ENCODE data around the gene REXO4. TPM values are rescaled to one million over a fixed set of nuclear protein-coding genes. Genes with fewer than 3 reads are reported as not detected.

The REXO4 gene
- total and polyA plus RNA-seq, 4 experiments from 2014 or later = 10.7 to 39.0 (median 32.0) TPM

GRCh38 chr9:133439337-133439736 is 21.5 kb upstream of the REXO4 start:
- intact Hi-C loops (cut with micrococcal nuclease) = no loop called here
- no peak for DNase-seq
- H3K36me3 ChIP-seq (ENCODE audit: insufficient read depth, low read length) = no peaks in the 10 kb centered on the region
- H3K27ac ChIP-seq (ENCODE audit: low read depth, low read length) = no peak overlapping the region
- Mint-ChIP-seq H3K9me3 (no peaks in the 10 kb centered on the region), H3K27ac (no peak overlapping the region), H3K4me3 (no peak overlapping the region), H3K36me3 (no peaks in the 10 kb centered on the region), H3K4me1 (no peaks in the 10 kb centered on the region), H3K27me3 (no peaks in the 10 kb centered on the region)
- no peak overlapping the region for H3K4me3 ChIP-seq (ENCODE audit: low read length in 2 of 2)
- no peaks in the 10 kb centered on the region for H3K4me1 ChIP-seq (ENCODE audit: insufficient read depth, low read length)
- no peaks in the 10 kb centered on the region for H3K27me3 ChIP-seq (ENCODE audit: insufficient read depth, low read length)
- CTCF ChIA-PET (ENCODE audit: partially characterized antibody) = interaction anchor here (0.7 to 0.9 kb wide), 2 partner anchors 259 to 740 kb away, joined by 3 read pairs; no protein-coding TSS in a partner anchor
- H3K9me3 ChIP-seq (ENCODE audit: control insufficient read depth in 1 of 2, low read length in 2 of 2) = no peaks in the 10 kb centered on the region
- POLR2A ChIA-PET (ENCODE audit: partially characterized antibody) = no interaction called here

DNA sequence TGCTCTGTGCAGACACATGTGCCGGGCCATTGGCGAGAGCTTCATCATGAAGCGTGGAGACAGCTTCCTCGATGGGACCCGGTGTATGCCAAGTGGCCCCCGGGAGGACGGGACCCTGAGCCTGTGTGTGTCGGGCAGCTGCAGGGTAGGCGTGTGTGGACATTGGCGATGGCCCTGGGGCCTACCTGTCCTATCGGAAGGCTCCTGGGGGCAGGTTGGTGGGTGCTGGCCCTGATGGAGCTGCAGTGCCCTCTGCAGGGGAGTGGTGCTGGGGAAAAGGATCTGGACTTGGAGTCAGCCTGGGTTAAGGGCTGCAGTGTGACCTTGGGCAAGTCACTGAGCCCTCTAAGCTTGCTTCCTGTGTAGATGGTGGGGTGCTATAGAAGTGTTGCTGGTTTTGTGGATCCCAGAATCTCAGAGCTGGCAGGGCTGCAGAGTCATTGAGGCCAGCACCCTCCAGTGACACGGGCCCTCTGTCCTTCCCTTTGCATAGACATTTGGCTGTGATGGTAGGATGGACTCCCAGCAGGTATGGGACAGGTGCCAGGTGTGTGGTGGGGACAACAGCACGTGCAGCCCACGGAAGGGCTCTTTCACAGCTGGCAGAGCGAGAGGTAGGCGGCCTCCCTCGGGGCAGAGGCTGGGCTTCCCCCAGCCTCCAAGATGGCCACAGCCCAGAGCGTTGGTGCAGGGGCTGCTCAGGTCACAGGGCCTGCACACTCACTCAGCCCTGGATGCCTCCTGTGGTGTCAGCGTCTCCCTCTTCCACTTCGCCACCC is 20.1 kb upstream of the REXO4 start:
- POLR2A ChIA-PET (ENCODE audit: partially characterized antibody) = no interaction called here

DNA sequence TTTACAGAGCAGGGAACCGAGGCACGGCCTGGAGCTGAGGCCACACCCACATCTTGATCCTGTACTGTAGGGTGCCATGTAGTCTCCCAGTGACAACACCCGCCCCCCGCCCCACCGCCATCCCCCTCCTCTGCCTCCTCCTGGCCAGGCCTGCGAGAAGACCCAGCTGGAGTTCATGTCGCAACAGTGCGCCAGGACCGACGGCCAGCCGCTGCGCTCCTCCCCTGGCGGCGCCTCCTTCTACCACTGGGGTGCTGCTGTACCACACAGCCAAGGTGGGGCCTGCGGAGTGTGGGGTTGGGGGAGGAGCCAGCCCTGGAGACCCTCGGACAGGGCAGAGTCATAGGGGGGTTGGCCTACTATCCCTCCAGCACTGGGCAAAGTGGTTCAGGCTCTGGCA is 18.9 kb upstream of the REXO4 start:
- no peaks in the 10 kb centered on the region for H3K4me1 Mint-ChIP-seq
- Histone ChIP-seq H3K36me3 (ENCODE audit: insufficient read depth, low read length) (no peaks in the 10 kb centered on the region), H3K27me3 (ENCODE audit: insufficient read depth, low read length) (no peaks in the 10 kb centered on the region), H3K4me1 (ENCODE audit: insufficient read depth, low read length) (no peaks in the 10 kb centered on the region), H3K27ac (ENCODE audit: low read depth, low read length) (no peak overlapping the region), H3K9me3 (ENCODE audit: control insufficient read depth in 1 of 2, low read length in 2 of 2) (no peaks in the 10 kb centered on the region), H3K4me3 (ENCODE audit: low read length in 2 of 2) (no peak overlapping the region)
- no peak overlapping the region for H3K4me3 Mint-ChIP-seq
- H3K36me3 Mint-ChIP-seq = no peaks in the 10 kb centered on the region
- DNase-seq = no peak
- ChIA-PET CTCF (ENCODE audit: partially characterized antibody) (no interaction called here), POLR2A (ENCODE audit: partially characterized antibody) (no interaction called here)
- no peak overlapping the region for H3K27ac Mint-ChIP-seq
- H3K27me3 Mint-ChIP-seq = peaks cover 0 to 1% of the 10 kb centered on the region in 2 donors
- intact Hi-C loops (cut with micrococcal nuclease) = no loop called here
- no peaks in the 10 kb centered on the region for H3K9me3 Mint-ChIP-seq

More for the DNA sequence above, 20.1 kb upstream of the REXO4 start:
- no peak overlapping the region for H3K4me3 ChIP-seq (ENCODE audit: low read length in 2 of 2)
- H3K27me3 Mint-ChIP-seq = no peaks in the 10 kb centered on the region
- H3K27ac ChIP-seq (ENCODE audit: low read depth, low read length) = no peak overlapping the region
- no peaks in the 10 kb centered on the region for H3K27me3 ChIP-seq (ENCODE audit: insufficient read depth, low read length)
- no peaks in the 10 kb centered on the region for H3K4me1 Mint-ChIP-seq
- no peak for DNase-seq
- H3K4me1 ChIP-seq (ENCODE audit: insufficient read depth, low read length) = no peaks in the 10 kb centered on the region
- H3K9me3 ChIP-seq (ENCODE audit: control insufficient read depth in 1 of 2, low read length in 2 of 2) = no peaks in the 10 kb centered on the region
- CTCF ChIA-PET (ENCODE audit: partially characterized antibody) = no interaction called here
- H3K36me3 Mint-ChIP-seq = no peaks in the 10 kb centered on the region
- intact Hi-C loops (cut with micrococcal nuclease) = no loop called here
- no peak overlapping the region for H3K27ac Mint-ChIP-seq
- H3K4me3 Mint-ChIP-seq = no peak overlapping the region
- no peaks in the 10 kb centered on the region for H3K9me3 Mint-ChIP-seq
- no peaks in the 10 kb centered on the region for H3K36me3 ChIP-seq (ENCODE audit: insufficient read depth, low read length)

- H3K27ac ChIP-seq (ENCODE audit: low read depth, low read length) = no peak overlapping the region
- no peaks in the 10 kb centered on the region for H3K9me3 Mint-ChIP-seq
- no peak overlapping the region for H3K27ac Mint-ChIP-seq
- H3K4me1 ChIP-seq (ENCODE audit: insufficient read depth, low read length) = no peaks in the 10 kb centered on the region
- H3K4me3 Mint-ChIP-seq = no peak overlapping the region
- CTCF ChIA-PET (ENCODE audit: partially characterized antibody) = no interaction called here
- intact Hi-C loops (cut with micrococcal nuclease) = no loop called here
- no peaks in the 10 kb centered on the region for H3K36me3 ChIP-seq (ENCODE audit: insufficient read depth, low read length)
- no peak overlapping the region for H3K4me3 ChIP-seq (ENCODE audit: low read length in 2 of 2)
- DNase-seq = no peak
- H3K9me3 ChIP-seq (ENCODE audit: control insufficient read depth in 1 of 2, low read length in 2 of 2) = no peaks in the 10 kb centered on the region
- no peaks in the 10 kb centered on the region for H3K36me3 Mint-ChIP-seq
- peaks cover 4% of the 10 kb centered on the region in 2 donors for H3K27me3 Mint-ChIP-seq
- POLR2A ChIA-PET (ENCODE audit: partially characterized antibody) = no interaction called here
- H3K27me3 ChIP-seq (ENCODE audit: insufficient read depth, low read length) = no peaks in the 10 kb centered on the region
- H3K4me1 Mint-ChIP-seq = peaks cover 0 to 4% (median 0%) of the 10 kb centered on the region in 4 donors
These were observed 15.6 kb upstream of the REXO4 start for GRCh38 chr9:133433351-133433843.

GRCh38 chr9:133430244-133430643 is 12.4 kb upstream of the REXO4 start:
- Mint-ChIP-seq H3K4me1 (peaks cover 3 to 8% (median 4%) of the 10 kb centered on the region in 4 donors), H3K9me3 (no peaks in the 10 kb centered on the region)

DNA sequence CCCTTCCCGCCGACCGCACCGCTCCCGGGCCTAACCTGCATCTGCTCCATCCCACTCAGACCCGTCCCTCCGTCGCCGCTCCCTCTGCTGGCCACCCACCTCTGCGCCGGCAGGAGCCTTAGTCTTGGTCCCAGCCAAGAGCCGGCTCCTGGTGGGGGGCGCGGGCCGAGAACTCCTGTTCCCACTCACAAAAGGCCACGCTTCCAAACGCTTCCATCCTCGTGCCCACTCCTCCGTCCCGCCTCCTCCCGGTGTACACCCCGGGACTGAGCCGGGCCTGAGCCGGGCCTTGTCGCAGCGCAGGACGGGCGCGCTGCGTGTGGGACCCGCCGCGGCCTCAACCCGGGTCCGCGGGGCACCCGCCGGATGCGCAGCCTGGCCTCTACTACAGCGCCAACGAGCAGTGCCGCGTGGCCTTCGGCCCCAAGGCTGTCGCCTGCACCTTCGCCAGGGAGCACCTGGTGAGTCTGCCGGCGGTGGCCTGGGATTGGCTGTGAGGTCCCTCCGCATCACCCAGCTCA is 11.9 kb upstream of the REXO4 start:
- DNase-seq = peak in 1 of 5 donors; percentile 35
- intact Hi-C loops (cut with micrococcal nuclease) = no loop called here
- Histone ChIP-seq H3K27ac (ENCODE audit: low read depth, low read length) (no peak overlapping the region), H3K4me1 (ENCODE audit: insufficient read depth, low read length) (no peaks in the 10 kb centered on the region), H3K36me3 (ENCODE audit: insufficient read depth, low read length) (no peaks in the 10 kb centered on the region), H3K9me3 (ENCODE audit: control insufficient read depth in 1 of 2, low read length in 2 of 2) (no peaks in the 10 kb centered on the region), H3K27me3 (ENCODE audit: insufficient read depth, low read length) (peaks cover 6% of the 10 kb centered on the region), H3K4me3 (ENCODE audit: low read length in 2 of 2) (no peak overlapping the region)
- no peak overlapping the region for H3K27ac Mint-ChIP-seq
- no peaks in the 10 kb centered on the region for H3K9me3 Mint-ChIP-seq
- POLR2A ChIA-PET (ENCODE audit: partially characterized antibody) = no interaction called here
- CTCF ChIA-PET (ENCODE audit: partially characterized antibody) = interaction anchor here (3.0 kb wide), 1 partner anchor 24 kb away, joined by 9 read pairs; no protein-coding TSS in a partner anchor
- H3K27me3 Mint-ChIP-seq = peaks cover 13 to 17% of the 10 kb centered on the region in 2 donors
- peak overlapping the region in 4 of 8 donors; percentile 3 to 62 (median 16) for H3K4me3 Mint-ChIP-seq
- H3K36me3 Mint-ChIP-seq = no peaks in the 10 kb centered on the region
- H3K4me1 Mint-ChIP-seq = peaks cover 3 to 8% (median 4%) of the 10 kb centered on the region in 4 donors

More at GRCh38 chr9:133430244-133430643, 12.4 kb upstream of the REXO4 start:
- peaks cover 6% of the 10 kb centered on the region for H3K27me3 ChIP-seq (ENCODE audit: insufficient read depth, low read length)
- no peak overlapping the region for H3K27ac ChIP-seq (ENCODE audit: low read depth, low read length)
- ChIA-PET CTCF (ENCODE audit: partially characterized antibody) (interaction anchor here (3.0 kb wide), 1 partner anchor 25 kb away, joined by 9 read pairs; no protein-coding TSS in a partner anchor), POLR2A (ENCODE audit: partially characterized antibody) (no interaction called here)
- H3K36me3 ChIP-seq (ENCODE audit: insufficient read depth, low read length) = no peaks in the 10 kb centered on the region
- no peak overlapping the region for H3K27ac Mint-ChIP-seq
- H3K36me3 Mint-ChIP-seq = no peaks in the 10 kb centered on the region
- DNase-seq = no peak
- intact Hi-C loops (cut with micrococcal nuclease) = no loop called here
- peaks cover 13 to 17% of the 10 kb centered on the region in 2 donors for H3K27me3 Mint-ChIP-seq
- H3K4me3 ChIP-seq (ENCODE audit: low read length in 2 of 2) = no peak overlapping the region
- no peaks in the 10 kb centered on the region for H3K4me1 ChIP-seq (ENCODE audit: insufficient read depth, low read length)
- H3K9me3 ChIP-seq (ENCODE audit: control insufficient read depth in 1 of 2, low read length in 2 of 2) = no peaks in the 10 kb centered on the region
- H3K4me3 Mint-ChIP-seq = peak overlapping the region in 5 of 8 donors; percentile 3 to 70 (median 16)

GRCh38 chr9:133429214-133429613 is 11.4 kb upstream of the REXO4 start:
- no peaks in the 10 kb centered on the region for H3K36me3 Mint-ChIP-seq

More at GRCh38 chr9:133429214-133429613, 11.4 kb upstream of the REXO4 start:
- Mint-ChIP-seq H3K27me3 (peaks cover 13 to 17% of the 10 kb centered on the region in 2 donors), H3K4me1 (peaks cover 3 to 8% (median 4%) of the 10 kb centered on the region in 4 donors), H3K9me3 (no peaks in the 10 kb centered on the region), H3K27ac (no peak overlapping the region), H3K4me3 (no peak overlapping the region)
- no peaks in the 10 kb centered on the region for H3K9me3 ChIP-seq (ENCODE audit: control insufficient read depth in 1 of 2, low read length in 2 of 2)
- no peaks in the 10 kb centered on the region for H3K36me3 ChIP-seq (ENCODE audit: insufficient read depth, low read length)
- DNase-seq = peak in 1 of 5 donors; percentile 15
- peaks cover 6% of the 10 kb centered on the region for H3K27me3 ChIP-seq (ENCODE audit: insufficient read depth, low read length)
- intact Hi-C loops (cut with micrococcal nuclease) = no loop called here
- H3K27ac ChIP-seq (ENCODE audit: low read depth, low read length) = no peak overlapping the region
- no peak overlapping the region for H3K4me3 ChIP-seq (ENCODE audit: low read length in 2 of 2)
- CTCF ChIA-PET (ENCODE audit: partially characterized antibody) = no interaction called here
- POLR2A ChIA-PET (ENCODE audit: partially characterized antibody) = no interaction called here
- no peaks in the 10 kb centered on the region for H3K4me1 ChIP-seq (ENCODE audit: insufficient read depth, low read length)
